Measurements from ENCODE around the gene PEPD.

The PEPD gene

GRCh38 chr19:33382982-33383381 is 138.6 kb downstream of the PEPD start:
- no peak for DNase-seq (ENCODE audit: low read depth)

DNA sequence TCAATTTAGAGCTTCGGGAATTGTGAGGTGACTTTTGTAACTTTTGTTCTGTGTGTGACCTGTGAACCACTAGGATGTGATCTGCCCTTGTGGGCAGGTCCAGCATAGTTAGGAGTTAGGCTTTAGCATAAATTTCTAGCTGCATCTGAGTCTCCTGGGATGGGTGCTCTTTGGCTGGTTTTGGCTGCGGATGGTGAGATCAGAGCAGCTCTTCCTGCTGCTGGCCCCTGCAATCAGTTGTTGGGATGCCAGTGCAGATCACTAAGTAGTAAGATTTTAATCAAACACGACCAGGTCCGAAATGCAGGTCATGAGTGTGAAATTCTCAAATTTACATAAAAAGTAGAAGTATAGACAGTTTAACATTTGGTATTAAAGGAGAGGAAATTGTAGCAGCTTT is 139.6 kb downstream of the PEPD start:
- no peak for DNase-seq (ENCODE audit: low read depth)

- DNase-seq (ENCODE audit: low read depth): no peak
These were observed 140.5 kb downstream of the PEPD start for GRCh38 chr19:33381101-33381500.

DNA sequence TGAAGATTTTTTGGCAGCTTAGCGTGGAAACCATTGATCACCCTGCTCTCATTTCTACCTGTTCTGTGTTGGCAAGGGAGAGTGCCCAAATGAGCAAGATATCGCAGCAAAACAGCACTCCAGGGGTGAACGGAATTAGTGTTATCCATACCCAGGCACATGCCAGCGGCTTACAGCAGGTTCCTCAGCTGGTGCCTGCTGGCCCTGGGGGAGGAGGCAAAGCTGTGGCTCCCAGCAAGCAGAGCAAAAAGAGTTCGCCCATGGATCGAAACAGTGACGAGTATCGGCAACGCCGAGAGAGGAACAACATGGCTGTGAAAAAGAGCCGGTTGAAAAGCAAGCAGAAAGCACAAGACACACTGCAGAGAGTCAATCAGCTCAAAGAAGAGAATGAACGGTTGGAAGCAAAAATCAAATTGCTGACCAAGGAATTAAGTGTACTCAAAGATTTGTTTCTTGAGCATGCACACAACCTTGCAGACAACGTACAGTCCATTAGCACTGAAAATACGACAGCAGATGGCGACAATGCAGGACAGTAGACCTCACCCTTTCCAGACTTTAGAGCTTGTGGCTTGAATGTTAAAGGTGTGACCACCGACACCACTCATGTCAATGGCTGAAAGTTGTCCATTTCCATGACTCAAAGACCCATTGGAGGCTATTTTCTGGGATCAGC is 142.3 kb downstream of the PEPD start:
- DNase-seq (ENCODE audit: low read depth): no peak

DNA sequence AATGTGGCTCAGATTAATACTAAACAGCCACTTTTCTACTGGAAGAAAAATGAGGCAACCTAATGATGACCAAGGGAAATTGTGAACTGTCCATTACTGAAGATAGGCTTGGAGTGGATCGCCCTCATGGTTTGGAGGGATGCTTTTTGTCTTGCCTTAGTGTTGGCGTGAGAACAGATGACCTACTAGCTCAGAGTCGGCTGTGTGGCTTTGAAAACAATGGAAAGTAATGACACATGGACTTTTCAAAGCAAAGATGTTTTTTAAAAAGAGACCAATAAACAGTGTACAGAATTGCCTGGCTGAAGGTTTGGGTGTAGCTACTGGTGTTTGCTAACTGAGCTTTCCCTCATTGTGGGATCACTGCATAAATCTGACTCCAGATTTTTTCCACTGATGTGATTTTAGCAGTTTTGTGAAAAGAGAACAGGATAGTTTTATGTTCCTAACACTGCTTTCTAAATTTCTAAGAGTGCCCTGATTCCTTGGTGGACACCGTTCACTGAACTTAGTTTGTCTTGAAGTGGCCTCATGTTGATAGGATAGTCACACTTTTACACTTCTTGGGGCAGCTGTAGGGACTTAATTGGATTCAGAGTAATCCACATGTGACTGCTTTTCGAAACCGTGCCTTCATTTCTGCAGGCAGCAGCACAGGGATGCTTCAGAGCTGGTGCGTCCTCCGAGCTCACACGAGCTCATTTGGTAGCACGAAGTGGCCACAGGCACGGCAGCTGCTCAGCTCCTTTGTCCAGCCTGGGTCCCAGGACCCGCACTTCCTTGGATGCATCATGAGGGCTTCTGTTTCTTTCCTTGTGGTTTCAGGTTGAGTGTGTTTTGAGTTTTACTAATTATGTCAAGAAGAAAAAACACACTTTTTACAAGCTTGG is 143.8 kb downstream of the PEPD start:
- DNase-seq (ENCODE audit: low read depth): no peak

DNA sequence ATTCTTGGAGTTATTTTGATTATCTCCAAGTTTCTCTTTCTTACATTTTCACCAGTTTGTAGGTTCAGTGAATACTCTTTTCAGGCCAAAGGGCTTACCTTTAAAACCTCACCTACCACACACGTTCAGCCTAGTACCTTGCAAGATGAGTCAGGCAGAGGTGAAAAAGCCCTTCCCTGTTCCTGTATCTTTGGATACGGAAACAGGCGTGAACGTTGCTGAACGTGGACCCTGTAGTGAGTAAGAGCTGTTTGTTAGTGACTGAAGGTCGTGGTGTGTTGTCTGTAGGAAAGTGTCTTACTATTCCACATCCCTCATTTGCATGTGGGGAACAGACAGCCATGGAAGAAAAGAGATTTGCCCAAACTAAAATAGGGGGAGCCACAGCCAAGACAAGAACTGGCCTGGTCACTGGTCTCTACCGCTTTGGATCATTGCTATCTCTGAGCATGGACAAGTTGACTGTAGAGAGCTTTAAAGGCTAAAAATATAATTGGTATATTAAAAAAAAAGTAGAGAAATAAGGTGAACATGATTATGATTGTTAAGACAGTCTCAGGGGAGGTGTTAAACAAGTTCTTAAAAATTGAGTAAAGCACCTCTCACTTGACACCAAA is 144.5 kb downstream of the PEPD start:
- DNase-seq (ENCODE audit: low read depth): no peak

DNA sequence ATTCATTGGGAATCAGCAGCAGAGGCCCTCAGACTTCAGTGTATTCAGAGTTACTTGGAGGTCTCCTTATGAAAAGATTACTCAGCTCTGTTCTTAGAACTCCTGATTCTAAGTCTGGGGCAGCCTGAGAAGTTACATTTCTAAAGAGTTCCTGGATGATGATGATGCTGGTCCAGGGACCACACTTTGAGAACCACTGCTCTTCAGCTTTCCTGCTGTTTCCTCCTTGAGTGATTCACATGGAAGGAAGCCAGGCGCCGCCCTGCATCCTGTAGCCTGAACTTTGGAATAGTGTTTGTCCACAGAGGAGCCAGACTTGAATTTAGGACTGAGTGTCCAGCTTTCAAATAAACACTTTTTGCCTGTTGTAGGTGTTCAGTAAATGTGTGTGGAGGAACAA is 145.2 kb downstream of the PEPD start:
- peak; percentile 68 for DNase-seq (ENCODE audit: low read depth)

GRCh38 chr19:33375837-33376159 is 145.8 kb downstream of the PEPD start:
- DNase-seq (ENCODE audit: low read depth): peak; percentile 40

DNA sequence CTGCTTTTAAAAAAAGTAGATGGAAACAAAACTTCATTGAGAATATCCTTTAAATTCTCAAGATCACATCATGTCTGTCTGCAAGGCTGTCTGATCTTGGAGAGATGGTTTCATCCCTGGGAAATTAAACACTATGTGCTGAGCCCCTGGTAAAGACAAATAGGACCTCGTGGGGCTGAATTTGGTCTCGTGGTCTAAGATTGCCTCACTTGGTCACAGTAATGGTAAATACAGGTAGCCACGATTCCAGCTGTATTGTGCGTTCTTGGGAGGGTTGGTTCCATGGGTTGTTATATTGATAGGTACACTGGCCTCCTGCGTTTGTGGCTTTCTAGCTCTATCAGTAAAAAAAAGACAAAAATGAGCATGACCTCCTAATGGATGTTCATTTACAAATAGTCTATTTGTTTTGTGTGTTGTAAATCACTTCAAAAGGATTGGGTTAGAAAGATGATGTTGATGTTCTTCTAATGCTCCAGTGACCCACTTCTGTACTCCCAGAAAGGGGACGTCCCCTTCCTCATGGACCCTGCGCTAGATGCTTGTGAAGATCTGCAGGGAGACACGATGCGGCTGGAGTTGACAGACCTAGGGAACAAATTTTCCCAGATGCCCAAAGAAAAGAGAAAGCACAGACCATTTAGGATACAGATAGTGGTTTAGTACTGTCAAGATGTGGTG is 146.3 kb downstream of the PEPD start:
- no peak for DNase-seq (ENCODE audit: low read depth)

- DNase-seq (ENCODE audit: low read depth): peak; percentile 23
These were observed 147.3 kb downstream of the PEPD start for GRCh38 chr19:33374236-33374714.

GRCh38 chr19:33373453-33374235 is 147.9 kb downstream of the PEPD start, which contains the start of gene CEBPG:
TSS of gene CEBPG (plus strand) at chr19:33373709. CDS start at chr19:33379240, 5,531 bp downstream.
- DNase-seq (ENCODE audit: low read depth): peak; percentile 90

DNA sequence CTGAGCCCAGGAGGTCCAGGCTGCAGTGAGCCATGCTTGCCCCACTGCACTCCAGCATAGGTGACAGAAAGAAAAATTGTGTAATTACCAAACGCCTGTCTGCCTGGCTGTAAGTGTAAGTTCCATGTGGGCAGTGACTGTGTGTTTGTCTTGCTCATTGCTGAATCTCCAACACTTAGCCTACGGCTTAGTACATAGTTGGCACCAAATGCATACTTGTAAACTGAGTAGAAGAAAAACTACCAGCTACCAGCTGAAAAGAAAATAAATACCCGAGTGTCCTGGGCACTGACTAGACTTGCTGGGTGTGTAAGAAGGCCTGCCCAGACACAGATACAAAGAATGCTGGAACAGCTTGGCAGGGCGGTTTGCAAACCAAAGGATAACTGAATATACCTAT is 150.8 kb downstream of the PEPD start:
- no peak for DNase-seq (ENCODE audit: low read depth)

GRCh38 chr19:33368074-33368864 is 153.3 kb downstream of the PEPD start:
- peak; percentile 40 for DNase-seq (ENCODE audit: low read depth)

DNA sequence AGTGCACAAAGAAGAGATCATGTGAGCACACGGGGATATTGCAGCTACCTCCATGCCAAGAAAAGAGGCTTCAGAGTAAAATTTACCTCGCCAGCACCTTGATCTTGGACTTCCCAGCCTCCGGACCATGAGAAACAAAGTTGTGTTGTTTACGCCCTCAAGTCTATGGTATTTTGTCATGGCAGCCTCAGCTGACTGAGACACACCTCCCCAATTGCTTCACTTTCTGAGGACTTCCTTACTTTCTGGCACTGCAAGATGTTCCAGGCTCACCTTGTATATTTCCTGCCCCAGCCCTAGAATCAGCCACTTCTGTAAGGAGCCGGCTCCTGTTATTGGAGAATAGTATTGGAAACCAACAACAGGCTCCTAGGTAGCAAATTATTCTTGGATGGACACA is 154.7 kb downstream of the PEPD start:
- no peak for DNase-seq (ENCODE audit: low read depth)

GRCh38 chr19:33366127-33366526 is 155.5 kb downstream of the PEPD start:
- no peak for DNase-seq (ENCODE audit: low read depth)

GRCh38 chr19:33365691-33366090 is 155.9 kb downstream of the PEPD start:
- DNase-seq (ENCODE audit: low read depth): no peak

DNA sequence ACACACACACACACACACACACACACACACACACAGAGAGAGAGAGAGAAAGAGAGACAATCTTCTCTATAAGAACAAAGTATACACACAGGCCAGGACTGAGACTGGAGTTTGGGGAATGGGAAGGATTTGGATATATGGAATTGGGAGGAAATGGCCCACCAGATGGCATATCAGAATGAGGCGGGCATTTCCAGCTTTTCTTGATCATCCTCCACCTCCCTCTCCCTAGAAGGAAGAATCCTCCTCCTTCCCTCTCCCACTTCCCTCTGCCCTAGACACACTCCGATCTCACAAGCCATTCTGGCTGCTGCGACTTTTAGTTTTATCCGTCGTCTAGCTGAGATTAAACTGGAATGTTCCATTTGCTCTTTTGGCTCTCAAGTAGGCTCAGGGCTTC is 158.1 kb downstream of the PEPD start:
- DNase-seq (ENCODE audit: low read depth): no peak

GRCh38 chr19:33362508-33363228 is 158.9 kb downstream of the PEPD start:
- no peak for DNase-seq (ENCODE audit: low read depth)

DNA sequence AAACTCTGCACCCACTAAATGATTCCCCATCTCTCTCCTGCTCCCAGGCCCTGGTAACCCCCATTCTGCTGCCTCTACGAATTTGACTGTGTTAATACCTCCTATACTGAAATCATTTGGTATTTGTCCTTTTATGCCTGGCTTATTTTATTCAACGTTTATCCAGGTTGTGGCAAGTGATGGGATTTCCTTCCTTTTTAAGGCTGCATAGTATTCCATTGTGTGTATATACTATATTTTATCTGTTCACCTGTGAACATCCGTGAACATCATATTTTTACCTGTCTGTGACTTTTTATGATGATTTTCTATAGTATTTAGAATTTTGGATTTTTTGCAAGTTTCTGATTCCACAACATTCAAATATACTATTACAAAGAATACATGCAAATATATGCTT is 162.0 kb downstream of the PEPD start:
- DNase-seq (ENCODE audit: low read depth): no peak

DNA sequence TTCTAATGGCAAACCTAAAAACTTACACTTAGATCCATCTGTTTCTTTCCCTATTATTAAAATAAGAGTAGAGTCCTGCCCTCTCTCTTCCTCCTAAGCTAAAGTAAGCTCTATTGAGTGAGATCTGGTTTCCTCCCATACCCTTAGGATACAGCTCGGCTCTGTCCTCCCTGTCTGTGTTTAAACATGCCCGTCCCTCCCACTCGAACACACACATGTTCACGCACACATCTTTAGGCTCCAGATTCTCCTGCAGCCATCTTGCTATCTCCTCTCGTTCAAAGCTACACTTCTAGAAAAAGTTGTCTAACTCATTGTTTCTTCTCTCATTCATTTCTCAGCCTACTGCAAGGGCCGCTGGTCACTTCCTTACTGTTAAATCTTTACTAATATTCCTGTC is 163.2 kb downstream of the PEPD start:
- DNase-seq (ENCODE audit: low read depth): no peak
